SHP77 (cell line): ENCODE measurements around the gene RAMACL.

Source experiments
- DNase-seq, 2 experiments: peaks; one replicate each; lab custom pipeline; 2025; lab: John Stamatoyannopoulos, UW

The RAMACL gene

DNA sequence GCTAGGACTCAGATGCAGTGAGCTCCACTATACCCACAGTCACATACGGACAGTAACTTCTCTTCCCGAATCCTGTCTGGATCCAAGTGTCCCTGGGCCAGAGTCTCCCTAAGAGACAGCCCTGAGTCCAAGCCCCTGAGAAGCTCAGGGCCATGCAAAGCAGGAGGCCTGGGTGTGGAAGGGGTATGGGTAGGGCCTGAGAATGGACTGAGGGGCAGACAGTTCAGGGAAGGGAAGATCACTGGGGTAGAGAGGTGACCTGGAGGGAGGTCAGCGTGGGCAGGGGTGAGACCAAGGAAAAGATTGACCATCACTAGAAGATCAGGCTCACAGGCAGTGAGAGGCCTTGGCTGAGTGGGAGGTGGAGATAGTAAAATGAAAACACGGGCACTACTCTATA lies 31.8 kb upstream of the RAMACL start:
- no peak for DNase-seq

DNA sequence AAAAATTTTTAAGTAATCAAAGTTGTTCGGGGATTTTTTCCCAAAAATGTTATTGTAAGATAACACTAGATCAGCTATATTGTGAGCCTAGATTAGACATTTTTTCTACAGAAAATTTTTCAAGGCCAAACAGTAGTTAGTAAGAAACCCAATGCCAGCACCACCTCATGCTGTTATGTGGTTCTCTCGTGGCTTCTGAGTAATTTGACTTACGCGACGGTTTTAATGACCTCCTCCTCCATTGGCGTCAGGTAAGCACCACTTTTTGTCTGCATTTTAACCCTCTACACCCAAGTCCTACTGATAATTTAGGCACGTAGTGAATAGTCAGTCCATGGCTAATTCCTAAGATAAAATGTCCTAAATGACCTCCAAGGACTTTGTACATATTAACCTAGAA lies 30.9 kb upstream of the RAMACL start:
- no peak for DNase-seq

DNA sequence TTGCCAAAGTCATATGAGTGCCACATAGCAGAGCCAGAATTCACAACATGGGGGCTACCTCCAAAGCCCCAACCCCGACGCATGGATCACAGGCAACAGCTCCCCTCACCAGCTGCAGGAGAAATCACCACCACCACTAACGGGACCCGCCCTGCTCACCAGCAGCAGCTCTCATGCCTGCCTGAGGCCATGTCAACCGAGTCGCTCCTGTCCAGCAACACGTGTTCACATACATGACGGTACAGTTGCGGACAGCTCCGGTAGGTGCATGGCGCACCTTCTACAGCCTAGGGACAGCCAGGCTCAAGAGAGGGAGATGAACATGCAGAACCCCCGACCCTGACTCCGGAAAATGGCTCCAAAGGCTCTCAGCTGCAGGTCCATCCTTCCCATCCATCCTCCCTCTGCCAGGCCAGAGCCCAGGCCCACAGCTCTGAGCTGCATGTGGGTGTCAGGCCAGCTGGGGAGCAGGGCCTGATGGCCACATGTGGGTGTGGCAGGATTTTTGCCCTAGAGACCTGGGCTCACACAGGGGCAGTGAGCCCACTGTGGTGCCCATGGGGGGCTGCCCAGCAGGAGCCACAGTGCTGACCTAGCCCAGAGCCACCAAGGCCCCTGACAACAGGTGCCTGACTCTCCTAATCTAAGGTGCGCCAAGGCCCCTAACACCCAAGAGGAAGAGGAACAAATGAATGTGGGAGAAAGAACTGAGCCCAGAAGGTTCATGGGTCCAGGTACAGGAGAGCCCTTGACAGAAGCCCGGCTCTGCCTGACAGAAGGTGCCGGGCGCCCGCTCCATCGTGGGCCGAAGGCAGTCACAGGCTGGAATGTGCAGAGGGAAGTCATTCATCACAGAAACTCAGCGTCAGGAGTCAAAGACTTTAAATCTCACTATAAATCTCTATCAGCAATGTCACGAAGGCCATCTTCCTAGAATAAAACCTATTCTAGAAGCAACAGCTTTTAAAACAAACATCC lies 30.1 kb upstream of the RAMACL start:
- no peak for DNase-seq

DNA sequence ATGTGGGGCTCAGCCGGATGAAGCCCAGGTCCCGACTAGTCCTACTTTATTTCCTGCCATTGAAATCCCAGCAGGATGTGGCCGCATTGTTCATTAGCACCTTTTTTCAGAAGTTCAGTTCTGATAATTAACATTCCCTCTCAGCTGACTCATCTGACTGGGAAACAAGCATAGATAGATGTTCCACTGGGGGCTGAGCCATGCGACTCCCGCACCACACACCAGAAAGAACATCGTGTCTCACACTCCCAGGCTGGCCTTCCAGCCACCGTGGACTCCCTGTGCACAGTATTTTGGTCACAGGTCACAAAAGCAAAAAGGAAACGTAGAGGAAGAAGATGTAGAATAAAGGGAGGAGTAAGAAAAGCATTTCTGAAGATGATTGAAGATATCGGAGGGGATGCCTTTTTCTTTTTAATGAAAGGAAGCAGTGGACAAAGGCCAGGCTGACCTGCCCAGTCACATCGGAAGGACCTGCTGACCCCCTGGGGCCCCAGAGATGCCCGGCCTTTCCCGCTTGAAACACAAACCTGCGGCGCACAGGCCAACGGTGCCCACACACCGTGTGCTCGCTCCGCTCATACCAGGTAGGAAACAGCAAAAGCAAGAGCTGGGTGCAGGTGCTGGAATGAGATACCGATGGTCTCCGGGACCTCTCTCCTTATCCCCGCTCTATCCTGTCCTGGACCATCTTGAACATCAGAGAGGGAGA lies 28.7 kb upstream of the RAMACL start:
- DNase-seq = no peak

DNA sequence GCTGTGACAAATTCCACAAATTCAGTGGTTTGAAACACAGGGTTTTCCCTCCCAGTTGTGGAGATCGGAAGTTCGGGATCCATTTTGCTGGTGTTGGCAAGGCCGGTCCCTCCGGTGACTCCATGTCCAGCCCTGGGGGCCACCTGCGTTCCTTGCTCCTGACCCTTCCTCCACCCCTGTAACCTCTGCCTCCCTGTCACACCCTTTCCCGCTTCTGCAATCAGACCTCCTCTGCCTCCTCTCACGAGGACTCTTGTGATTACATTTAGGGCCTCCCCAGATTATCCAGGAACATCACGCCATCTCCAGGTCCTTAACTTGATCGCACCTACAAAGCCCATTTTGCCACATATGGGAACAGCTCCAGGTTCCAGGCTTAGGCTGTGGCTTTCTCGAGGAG lies 28.1 kb upstream of the RAMACL start:
- no peak for DNase-seq

DNA sequence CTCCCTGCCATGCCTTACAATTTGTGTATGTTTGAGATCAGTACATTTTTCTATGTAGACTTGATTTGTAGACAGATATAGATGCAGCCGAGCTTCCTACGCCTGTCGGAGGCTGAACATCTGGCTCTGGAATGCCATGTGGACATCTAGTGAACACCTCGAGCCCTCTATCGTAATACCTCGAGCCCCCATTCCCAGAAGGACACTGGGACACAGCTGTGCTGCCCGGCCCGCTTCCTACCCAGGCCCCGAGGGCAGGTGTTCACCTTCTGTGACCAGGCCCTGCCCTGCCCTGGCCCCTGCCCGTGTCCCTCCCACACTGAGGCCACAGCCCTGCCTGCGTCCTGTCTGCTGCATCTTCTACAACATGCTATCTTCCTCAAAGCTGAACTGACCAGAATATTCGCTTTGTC lies 27.7 kb upstream of the RAMACL start:
- DNase-seq = no peak

DNA sequence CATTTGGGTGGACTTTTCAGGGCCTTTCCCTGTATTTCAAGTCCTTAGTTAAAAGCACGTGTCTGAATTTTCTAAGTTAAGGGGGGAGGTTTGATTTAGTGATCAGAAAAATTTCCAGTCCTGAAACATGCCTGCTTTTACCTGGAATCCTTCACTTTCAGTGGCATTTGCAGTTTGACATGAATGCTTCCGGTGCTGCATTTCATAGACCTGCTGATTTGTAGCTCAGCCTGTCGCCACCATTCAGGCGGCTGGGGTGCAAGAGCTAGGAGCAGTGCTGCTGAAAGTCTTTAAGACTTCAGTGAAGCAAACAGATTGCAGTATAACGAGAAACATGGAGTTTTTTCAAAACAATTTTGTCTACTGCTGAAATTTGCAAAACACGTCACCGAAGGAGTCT lies 26.5 kb upstream of the RAMACL start:
- no peak for DNase-seq

DNA sequence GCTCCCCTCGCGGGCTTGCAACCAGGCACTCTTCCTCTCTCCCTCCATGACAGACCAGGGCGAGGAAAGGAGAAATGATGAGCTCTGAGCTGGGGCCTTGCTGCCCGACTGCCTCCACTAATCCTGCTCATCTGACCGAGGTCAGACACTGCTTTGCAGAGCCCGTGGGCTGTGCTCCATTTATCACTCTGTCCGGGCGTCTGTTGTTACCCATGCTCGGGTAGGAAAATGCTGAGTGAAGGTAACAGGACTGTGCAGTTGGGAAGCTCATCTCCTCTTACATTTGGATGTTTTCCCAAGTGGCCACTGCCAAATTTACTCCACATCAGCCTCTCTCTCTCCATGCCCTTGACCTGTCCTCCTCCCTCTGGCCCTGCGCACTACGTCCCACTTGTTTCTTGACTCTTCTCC lies 26.0 kb upstream of the RAMACL start:
- DNase-seq = no peak

DNA sequence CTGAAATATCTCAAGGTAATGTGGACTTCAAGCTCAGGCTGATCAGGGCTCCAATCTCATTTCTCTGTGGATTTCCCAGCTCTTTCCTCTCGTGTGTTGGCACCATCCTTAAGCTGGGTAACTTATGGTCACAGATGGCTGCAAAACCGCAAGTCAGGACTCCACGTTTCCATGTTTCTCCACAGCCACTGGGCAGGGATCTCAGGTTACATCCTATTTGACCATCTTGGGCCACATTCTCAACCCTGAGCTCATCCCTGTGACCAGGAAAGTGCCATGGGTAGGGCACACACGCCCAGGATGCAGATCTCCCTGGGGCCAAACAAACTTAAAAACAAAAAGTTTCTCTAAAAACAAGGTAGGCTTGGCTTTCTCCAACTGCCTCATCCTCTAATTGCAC lies 25.2 kb upstream of the RAMACL start:
- DNase-seq = no peak

DNA sequence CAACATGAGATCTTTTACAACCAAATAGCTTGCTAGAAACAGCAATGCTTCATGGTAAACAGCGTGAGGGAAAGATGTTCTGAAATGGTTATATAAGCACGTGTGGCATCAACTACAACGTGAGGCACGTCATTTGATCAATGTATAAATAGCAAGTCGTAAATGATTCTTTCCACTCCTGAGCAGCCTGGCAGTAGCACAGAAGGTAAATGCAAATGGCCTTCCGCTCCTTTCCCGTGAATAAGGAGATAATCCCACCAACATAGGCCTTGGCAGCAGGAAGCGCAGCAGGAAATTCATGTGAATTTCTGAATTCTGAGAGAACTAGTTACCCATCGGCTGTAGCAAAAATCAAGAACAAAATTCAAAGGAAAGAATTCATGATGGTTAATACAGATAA lies 23.6 kb upstream of the RAMACL start:
- DNase-seq = no peak

DNA sequence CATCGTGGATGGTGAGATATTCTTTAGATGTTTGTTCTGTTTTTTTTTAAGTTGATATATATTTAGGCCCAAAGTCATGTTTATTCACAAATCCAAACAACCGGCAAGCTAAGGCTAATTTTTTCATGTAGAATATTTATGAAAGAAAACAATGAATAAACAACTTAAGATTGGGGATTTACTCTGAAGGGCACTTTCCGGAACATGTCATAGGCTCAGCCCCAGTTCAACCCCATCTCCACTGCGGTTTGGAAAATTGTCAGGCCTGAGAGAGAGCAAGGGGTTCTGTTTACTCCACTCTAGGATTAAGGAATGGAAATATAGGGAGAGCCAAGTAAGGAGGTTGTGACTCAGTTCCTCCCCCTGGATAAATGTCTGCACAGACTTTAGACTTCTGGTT lies 22.3 kb upstream of the RAMACL start:
- DNase-seq = no peak

DNA sequence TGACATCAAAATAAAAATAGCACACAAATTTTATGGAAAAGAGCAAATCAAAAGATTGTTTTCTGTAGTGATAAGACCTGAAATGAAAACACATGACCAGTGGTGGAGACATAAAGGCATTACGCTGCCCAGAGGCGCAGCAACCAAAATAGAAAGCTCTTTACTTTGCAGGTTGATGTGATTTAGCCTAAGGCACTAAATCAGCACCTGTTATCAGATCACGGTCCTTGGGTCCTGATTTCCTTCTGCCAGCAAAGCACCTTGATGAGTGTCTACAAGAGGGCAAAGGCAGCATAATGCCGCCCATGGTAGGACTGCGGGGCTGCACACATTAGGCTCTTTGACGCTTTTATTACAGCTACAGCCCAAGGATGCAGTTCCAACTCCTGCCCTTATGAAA lies 19.3 kb upstream of the RAMACL start:
- no peak for DNase-seq

DNA sequence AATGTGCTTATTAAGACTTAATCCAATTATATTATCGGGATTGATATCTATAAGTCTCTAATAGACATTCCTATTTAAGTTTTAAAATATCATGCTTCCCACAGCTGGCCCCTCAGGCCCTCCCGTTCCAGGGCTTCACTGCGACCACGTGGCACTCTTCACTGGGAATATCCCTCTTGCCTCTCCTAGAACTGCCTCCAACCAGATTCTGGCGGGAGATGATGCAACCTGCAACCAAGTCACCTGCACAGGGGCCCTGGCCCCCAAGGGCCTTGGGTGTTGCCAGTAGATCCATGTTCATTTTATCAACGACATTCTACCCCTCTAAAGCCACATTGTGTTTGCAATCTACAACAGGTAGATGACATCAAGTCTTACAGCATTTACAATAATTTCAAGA lies 18.4 kb upstream of the RAMACL start:
- DNase-seq = no peak

DNA sequence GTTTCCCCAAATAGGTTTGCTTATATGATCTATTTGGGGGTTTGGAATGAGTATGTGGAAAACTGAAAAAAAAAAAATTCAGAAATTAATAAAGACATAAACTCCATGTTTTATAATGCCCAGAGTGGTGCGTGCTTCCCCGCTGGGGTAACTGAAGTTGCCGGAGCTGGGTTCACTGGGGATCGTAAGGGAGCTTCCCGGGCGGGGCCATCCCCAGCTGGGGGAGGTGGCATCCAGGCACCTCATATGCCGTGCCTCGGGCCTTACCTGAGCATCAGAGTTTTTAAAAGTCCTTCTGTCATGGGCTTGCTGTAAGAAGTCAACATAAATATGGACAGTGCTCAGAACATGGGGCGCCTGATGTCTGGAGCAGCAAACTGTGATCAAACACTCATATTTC lies 17.9 kb upstream of the RAMACL start:
- DNase-seq = no peak

DNA sequence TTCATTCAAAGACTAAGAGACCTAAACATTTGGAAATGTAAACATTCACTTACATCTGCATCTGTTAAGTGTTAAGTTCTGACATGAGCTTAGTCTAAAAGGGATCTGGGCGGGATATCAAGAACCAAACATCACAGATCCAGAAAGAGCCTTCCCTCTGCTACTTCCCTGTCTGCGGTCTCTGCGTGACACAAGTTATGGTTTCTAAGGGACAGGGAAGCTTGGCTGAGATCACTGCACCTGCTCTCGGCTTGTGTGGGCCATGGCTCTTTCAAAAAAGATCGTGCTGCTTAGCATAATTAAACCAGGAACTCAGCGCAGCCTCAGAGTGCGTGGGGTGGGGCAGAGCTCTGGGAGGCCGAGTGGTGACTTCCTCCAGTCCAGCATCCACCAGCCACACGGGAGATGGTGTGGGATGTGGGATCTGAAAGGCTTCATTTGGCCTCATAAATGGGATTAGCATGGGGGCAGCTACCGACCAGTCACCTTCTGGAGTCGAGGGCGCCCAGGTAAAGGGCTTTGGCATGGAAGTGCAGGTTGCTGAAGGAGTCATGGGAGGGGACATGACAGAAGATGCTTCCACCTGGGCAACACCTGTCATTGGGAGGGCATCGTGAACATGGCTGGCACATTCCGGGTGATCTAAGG lies 16.7 kb upstream of the RAMACL start:
- DNase-seq = no peak

DNA sequence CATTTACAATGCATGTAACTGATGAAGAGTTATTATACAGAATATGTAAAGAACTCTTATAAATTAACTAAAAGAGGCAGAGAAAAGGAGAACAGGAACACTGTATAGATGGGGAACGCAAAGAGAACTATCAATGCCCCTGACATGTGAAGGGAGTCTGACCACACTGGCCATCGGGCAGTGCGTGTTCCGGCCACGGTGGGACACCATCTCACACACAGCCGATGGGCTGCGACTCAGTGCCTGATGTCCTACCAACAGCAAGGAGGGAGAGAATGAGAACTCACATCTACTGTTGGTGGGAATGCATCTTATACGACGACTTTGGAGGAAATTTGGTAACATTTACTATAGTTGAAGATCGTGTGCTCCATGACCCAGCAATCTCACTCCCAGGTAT lies 15.5 kb upstream of the RAMACL start:
- DNase-seq = no peak

DNA sequence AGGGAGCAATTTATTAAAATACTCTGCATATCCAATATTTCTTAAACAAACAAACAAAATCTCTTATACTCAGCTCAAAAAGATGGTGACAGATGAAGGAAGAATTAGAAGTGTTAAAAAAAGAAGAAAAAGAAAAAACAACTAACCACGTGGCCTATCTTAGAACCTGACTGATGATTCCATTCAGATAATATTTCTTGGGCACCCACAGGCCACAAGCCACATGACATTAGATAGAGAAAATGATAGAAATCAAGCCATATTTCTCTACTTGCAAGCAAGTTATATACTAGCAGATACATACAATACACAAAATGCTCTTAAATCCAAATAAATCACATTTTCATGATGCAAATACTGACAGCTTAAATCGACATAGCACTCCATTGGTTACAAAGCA lies 14.5 kb upstream of the RAMACL start:
- DNase-seq = no peak

DNA sequence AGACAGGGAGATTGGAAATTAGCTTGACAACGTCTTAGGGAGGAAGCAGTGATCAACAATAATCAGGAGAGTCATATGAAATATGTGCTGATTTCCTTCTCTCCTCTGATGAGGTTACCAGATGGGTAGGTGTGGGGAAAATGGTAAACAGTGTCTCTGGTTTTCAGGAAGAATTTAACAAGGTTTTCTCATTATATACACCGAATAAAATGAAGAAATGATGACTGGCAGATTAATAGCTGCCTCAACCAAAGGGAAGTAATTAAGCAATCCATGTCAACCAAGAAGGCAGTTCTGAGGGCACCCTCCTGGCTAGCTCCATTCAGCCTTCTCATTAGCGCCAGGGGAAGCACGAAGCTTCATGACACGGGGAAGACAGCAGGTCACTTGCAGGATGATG lies 12.7 kb upstream of the RAMACL start:
- DNase-seq = no peak

DNA sequence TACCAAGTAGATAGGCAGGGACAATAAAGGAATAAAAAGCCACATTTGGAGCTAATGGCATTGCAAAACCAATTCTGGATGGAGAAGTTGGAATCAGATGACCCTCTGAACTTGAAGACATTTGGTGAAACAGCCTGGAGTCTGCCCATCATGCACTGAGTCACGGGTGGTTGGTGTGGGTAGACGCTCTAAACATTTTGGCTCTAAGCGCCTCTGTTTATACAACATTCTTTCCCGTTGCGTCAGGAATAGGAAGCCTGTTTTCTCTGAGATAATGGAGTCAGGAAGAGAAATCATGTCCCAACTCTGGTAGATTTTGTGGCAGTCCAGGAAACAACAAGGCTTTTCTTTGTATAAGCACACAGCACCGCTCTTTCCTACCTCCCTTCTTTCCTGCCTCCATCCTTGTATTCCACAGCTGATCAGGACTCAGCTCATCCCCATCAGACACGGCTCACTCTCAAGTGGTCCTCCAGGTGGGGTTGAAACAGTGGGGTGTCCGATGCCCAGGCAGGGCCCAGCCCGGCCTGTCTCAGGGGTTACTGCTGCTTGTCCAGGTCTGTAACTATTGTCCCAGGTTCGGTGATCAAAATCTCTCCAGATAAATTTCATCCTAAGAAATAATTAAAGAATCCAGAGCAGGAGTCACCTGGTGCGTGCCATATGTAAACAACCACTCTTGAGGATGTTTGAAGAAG lies 12.1 kb upstream of the RAMACL start:
- no peak for DNase-seq

DNA sequence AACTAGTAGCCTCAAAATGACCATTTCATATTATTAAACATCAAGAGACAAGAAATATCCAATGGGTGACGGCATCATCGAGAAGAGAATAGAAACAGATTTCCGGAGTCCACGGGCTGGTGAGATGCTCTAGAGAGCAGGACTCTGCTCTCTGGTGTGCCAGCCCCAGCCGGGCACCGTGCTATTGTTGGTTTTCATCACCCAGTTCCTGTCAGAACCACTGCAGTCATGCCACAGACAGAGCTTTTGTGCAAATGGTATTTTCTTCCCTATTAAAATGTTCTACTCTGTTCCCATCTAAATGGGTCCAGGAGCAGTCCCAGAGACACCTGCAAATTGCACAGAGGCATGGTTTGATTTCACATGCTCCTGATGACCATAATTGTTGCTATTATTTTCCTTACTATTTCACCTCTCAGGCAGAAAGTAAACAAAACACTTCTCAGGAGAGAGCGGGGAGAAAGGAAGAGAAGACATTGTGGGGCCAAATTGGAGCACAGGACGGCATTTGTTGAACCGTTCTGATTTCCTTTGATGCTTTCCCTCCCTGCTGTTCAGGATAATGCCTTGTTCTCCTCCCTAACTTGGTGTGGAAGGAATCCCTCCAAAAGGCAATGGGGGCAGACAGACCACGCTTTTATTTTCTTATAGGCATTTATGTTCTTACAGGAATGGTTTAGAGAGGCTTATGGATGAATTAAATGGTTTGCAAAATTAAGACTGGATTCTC lies 11.4 kb upstream of the RAMACL start:
- DNase-seq = no peak

DNA sequence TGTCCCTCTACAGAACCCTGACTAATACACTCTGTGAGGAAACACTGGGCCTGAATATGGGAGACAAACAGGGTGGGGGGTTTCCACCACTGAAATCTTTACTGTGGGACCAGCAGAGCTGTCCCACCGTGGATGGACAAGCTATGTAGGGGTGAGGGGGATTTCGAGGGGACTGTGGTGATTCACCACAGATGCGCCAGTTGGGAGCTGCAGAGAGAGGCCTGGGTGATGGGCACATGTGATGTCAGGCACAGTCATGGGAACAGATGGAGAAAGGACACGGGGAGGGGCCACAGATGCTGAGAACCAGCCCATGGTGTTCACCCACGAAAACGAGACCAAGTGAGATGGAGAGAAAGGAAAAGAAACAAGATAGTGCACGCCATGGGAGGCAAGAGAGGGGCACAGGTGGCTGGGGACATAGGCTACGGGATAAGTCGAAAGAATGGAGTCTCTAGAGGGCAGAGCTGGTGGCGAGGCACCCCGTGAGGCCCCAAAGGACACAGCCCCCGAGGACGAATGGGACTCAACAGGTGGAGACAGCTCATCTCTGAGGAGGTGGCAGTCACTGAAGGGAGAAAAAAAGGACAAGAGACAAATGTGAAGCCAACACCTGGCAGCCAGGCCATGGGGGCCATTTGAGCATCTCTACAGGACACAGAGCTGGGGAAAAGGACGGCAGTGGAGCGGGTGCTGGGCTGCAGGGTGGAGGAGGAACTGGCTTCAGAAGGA lies 10.5 kb upstream of the RAMACL start:
- no peak for DNase-seq
